IPS-NIHi7 (cell line): ENCODE data around the gene CPA4.

Experiments
- DNase-seq: peaks from one replicate; pipeline ENCODE4 v3.0.0; 2012; ENCODE audit warnings: mixed read lengths; ENCODE audit errors: extremely low spot score

CPA4 gene

GRCh38 chr7:130364451-130364850 lies 71.5 kb downstream of the CPA4 start:
- DNase-seq, result no peak

- no peak for DNase-seq
Observed at GRCh38 chr7:130365088-130365487, 72.1 kb downstream of the CPA4 start.

DNA sequence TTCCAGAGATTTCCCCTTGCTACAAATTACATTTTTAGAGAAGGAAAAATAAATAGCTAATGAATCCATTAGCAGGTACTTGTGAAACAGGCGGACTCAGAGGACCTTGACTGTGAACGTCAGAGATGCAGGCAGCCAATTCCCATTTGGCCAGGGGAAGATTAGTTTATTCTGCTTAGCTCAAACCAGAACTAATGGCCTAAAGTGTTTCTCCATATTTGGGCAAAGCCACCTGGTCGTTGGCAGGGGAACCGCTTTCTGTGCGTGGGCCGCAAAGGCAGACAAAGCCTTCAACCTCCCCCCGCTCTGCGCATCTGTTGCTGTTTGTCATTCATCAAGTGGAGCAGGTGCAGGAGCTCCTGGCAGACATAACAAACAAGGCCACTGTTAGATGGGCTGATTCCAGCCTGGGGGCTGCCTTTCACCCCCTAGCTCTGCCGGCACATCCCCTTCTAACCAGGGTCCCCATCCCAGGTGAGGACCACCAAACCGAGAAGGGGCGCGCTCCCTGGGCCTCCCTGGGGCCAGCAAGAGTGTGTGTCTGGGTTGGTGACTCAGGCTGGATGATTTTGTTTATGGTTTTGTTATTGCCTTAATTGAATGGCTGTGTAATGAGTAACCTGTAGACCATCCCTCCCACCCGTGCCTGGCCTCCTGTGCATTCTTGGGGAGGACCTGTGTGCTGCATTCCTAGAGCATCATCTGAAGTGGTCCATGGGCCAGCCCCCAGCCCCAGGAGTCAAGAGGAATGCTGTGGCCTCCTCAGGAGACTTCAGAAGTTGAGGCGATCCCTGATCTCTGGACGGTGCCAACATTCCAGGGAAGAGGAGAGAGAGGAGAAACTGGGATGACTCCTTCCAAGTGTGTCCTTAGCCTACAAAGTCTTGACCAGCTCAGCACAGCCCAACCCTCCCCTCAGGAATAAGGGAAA lies 72.8 kb downstream of the CPA4 start:
- peak; percentile 45 for DNase-seq

GRCh38 chr7:130366564-130366963 lies 73.6 kb downstream of the CPA4 start:
- no peak for DNase-seq

- no peak for DNase-seq
Observed at GRCh38 chr7:130367088-130367755, 74.3 kb downstream of the CPA4 start.

DNA sequence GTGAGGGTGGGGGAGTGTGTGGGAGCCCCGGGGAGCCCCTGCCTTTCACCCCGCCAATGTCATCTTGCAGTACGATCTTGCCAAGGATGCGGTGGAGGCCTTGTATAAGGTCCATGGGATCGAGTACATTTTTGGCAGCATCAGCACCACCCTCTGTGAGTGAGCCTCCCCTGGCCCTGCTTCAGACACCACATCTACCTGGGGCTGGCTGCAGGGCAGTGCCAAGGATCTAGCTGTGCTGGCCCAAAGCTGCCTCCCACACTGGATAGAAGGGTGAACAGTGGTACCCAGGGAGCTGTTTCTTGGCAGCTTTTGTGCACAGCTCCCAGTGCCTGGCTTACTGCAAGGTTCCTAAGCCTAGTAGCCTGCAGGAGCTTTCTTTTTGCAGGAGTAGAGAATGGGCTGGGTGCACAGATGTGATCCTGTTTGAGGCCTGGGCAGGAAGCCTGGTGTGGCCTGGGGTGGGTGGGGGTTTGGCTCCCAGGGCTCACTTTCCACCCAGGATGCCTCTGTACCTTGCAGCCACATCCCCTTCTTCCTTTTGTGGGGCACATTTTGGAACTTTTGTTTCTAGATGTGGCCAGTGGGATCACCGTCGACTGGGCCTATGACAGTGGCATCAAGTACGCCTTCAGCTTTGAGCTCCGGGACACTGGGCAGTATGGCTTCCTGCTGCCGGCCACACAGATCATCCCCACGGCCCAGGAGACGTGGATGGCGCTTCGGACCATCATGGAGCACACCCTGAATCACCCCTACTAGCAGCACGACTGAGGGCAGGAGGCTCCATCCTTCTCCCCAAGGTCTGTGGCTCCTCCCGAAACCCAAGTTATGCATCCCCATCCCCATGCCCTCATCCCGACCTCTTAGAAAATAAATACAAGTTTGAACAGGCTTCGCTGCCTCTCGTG lies 75.1 kb downstream of the CPA4 start:
- DNase-seq, result no peak

GRCh38 chr7:130369110-130369711 lies 76.2 kb downstream of the CPA4 start:
- DNase-seq, result no peak

- DNase-seq, result no peak
Observed at GRCh38 chr7:130369831-130370550, 77.0 kb downstream of the CPA4 start.

- no peak for DNase-seq
Observed at GRCh38 chr7:130371046-130371445, 78.1 kb downstream of the CPA4 start.

DNA sequence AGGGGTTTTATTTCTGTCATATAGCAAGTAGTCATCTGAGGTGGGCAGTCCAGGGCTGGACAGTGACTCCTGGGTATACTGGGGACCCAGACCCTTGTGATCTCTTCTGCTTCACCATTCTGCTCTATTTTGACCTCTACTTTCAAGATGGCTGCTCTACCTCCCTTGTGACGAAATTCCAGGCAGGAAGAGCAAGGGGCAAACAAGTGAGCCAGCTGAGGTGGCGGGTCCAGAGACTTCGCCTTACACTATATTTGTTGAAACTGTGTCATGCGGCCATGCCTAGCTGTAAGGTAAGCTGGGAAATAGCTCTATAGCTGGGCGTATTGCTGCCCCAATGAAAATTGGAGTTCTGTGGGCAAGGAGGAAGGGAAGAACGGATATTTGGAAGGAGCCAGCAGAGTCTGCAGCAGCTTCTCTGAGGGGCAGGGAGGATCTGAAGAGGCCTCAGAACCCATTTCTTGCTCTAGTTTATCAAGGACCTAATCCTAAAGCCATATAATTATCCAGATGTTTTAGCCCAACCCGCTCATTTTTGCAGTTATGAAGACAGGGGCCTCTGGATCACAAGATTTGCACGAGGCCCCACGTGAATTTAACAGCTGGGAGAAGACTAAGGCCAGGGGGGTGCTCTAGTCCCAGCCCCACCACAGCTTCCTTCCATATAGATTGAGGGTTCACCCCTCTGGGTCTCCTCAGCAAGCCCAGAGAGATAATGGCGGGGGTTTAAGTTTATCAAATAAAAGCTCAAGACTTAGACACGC lies 79.6 kb downstream of the CPA4 start:
- DNase-seq, result no peak
